Kidney (tissue), 2 donors: ENCODE measurements around the gene HOXC11. TPM values are rescaled to one million over a fixed set of nuclear protein-coding genes. Genes with fewer than 3 reads are reported as not detected.

Experiments used
- microRNA-seq: library from miRNA; unstranded; fragments of <30 nt; microRNA quantifications from one replicate; pipeline ENCODE4 v1.2.0, GENCODE V29; 2020
- polyA plus RNA-seq: library from polyadenylated mRNA; stranded (reverse); fragments of 350-450 nt; fragmentation: Illumina TruSeq; extraction: RNeasy Lipid Tissue Mini Kit (QIAGEN cat#74804); gene quantifications from one replicate; pipeline ENCODE4 v1.2.3, GENCODE V29; 2014; ENCODE audit warnings: low read depth, low replicate concordance; ENCODE audit not compliant: insufficient read depth
- total RNA-seq: library from RNA; stranded (reverse); fragmentation: NEBNext Ultra II Directional; extraction: Animal tissue kit (Norgen Biotek cat#: 25700); gene quantifications from one replicate; pipeline ENCODE4 v1.2.1, GENCODE V29; 2021
- donor health status: DM: yes; HTN: yes; CAD: no.

The HOXC11 gene
- total and polyA plus RNA-seq, 2 donors from 2014 or later = 0.75 to 1.4 TPM

Small RNA genes within 50 kb of the gene (microRNA-seq; reads per million reads assigned to microRNA genes)
- gene MIR196A2 = 1,531 reads per million, percentile 82 among the genes with 10 or more reads in this experiment

Other genes with a start within 250 kb of the HOXC11 start
- 109 TPM for gene CALCOCO1, start 245.7 kb upstream of the HOXC11 start, total RNA-seq
- 82.2 TPM for gene CALCOCO1, start 245.7 kb upstream of the HOXC11 start, polyA plus RNA-seq
- gene CISTR, start 221.1 kb upstream of the HOXC11 start, total RNA-seq = not detected
- gene CISTR, start 221.1 kb upstream of the HOXC11 start, polyA plus RNA-seq = not detected
- not detected for gene HOXC13, start 34.3 kb upstream of the HOXC11 start, total RNA-seq
- not detected for gene HOXC13, start 34.3 kb upstream of the HOXC11 start, polyA plus RNA-seq
- gene HOXC12, start 18.2 kb upstream of the HOXC11 start, total RNA-seq = not detected
- not detected for gene HOXC12, start 18.2 kb upstream of the HOXC11 start, polyA plus RNA-seq
- 0.76 TPM for gene HOTAIR, start 1.8 kb downstream of the HOXC11 start, total RNA-seq
- gene HOTAIR, start 1.8 kb downstream of the HOXC11 start, polyA plus RNA-seq = 0.52 TPM
- gene HOXC10, start 12.0 kb downstream of the HOXC11 start, total RNA-seq = 50.7 TPM
- gene HOXC10, start 12.0 kb downstream of the HOXC11 start, polyA plus RNA-seq = 49.7 TPM
- 16.5 TPM for gene HOXC9, start 27.0 kb downstream of the HOXC11 start, total RNA-seq
- gene HOXC9, start 27.0 kb downstream of the HOXC11 start, polyA plus RNA-seq = 11.7 TPM
- gene HOXC8, start 35.9 kb downstream of the HOXC11 start, total RNA-seq = 9.0 TPM
- gene HOXC8, start 35.9 kb downstream of the HOXC11 start, polyA plus RNA-seq = 2.1 TPM
- 22.0 TPM for gene HOXC6, start 55.3 kb downstream of the HOXC11 start, total RNA-seq
- gene HOXC6, start 55.3 kb downstream of the HOXC11 start, polyA plus RNA-seq = 11.4 TPM
- 4.8 TPM for gene HOXC5, start 59.9 kb downstream of the HOXC11 start, total RNA-seq
- gene HOXC5, start 59.9 kb downstream of the HOXC11 start, polyA plus RNA-seq = 0.24 TPM
- 24.5 TPM for gene HOXC4, start 80.7 kb downstream of the HOXC11 start, total RNA-seq
- 13.9 TPM for gene HOXC4, start 80.7 kb downstream of the HOXC11 start, polyA plus RNA-seq
- 27.6 TPM for gene SMUG1, start 215.9 kb downstream of the HOXC11 start, total RNA-seq
- gene SMUG1, start 215.9 kb downstream of the HOXC11 start, polyA plus RNA-seq = 68.3 TPM